ENCODE results near the gene CGN.

Gene CGN

GRCh38 chr1:151476083-151476482 is 35.1 kb upstream of the CGN start:
- DNase-seq (ENCODE audit: low read depth), result no peak
- TF ChIP-seq, protein P1, sequence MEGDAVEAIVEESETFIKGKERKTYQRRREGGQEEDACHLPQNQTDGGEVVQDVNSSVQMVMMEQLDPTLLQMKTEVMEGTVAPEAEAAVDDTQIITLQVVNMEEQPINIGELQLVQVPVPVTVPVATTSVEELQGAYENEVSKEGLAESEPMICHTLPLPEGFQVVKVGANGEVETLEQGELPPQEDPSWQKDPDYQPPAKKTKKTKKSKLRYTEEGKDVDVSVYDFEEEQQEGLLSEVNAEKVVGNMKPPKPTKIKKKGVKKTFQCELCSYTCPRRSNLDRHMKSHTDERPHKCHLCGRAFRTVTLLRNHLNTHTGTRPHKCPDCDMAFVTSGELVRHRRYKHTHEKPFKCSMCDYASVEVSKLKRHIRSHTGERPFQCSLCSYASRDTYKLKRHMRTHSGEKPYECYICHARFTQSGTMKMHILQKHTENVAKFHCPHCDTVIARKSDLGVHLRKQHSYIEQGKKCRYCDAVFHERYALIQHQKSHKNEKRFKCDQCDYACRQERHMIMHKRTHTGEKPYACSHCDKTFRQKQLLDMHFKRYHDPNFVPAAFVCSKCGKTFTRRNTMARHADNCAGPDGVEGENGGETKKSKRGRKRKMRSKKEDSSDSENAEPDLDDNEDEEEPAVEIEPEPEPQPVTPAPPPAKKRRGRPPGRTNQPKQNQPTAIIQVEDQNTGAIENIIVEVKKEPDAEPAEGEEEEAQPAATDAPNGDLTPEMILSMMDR (conservative IDR thresholded peaks at IDR 0.05; ENCODE audit: control insufficient read depth, insufficient read depth, low read depth, low read length), result no peak

DNA sequence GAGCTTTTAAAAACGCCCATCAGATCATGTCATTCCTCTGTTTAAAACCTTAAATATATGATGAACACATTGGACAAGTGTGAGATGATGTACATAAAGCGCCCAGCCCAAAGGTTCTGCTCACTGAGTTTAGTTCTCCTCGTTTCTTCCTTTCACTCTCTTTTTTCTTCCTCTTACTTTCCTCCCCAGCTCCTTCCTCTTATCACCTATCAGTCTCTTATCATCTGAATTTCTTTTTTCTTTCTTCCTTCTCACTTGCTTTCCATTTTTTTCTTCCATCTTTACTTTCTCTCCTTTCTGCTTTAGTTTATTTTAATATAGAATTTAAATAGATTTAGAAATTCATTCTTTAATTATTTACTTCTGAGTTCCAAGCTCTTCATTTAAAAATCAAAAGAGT is 34.1 kb upstream of the CGN start:
- TF ChIP-seq, protein P1 (conservative IDR thresholded peaks at IDR 0.05; ENCODE audit: control insufficient read depth, insufficient read depth, low read depth, low read length), result no peak
- H3K4me3 ChIP-seq (ENCODE audit: control insufficient read depth, low read depth, low read length), result no peak overlapping the region
- no peak for DNase-seq (ENCODE audit: low read depth)

More at GRCh38 chr1:151476083-151476482, 35.1 kb upstream of the CGN start:
- H3K4me3 ChIP-seq (ENCODE audit: control insufficient read depth, low read depth, low read length), result no peak overlapping the region

DNA sequence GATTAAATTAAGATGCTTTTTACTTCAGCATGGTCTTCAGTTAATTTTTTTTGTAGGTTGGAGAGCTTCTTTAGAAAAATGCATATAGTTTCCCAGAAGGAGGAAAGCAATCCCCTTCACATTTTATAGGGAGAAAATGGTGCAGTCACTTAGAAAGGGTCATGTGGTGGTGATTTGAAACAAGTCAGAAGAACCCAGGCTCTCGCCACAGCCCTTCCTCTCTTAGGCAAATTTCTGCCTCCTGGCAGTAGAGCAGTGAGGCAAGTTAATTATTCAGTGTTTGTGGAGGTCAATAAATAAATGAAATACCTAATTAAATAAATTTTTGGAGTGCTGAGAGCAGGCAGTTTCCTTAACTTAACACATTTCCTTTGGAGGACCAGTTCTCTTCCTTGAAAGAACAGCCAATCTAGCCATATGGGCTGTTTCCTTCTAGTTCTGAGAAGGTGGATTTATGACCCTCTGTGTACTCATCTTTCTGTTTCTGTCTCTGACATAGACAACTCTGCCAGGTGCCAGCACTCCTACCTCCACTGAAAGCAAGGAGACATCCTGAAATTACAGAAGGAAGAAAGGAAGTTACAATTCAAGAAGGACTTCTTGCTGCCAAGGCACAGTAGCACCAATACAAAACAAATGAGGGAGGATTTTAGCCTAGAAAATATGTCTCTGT is 32.9 kb upstream of the CGN start:
- TF ChIP-seq, protein P1 (conservative IDR thresholded peaks at IDR 0.05; ENCODE audit: control insufficient read depth, insufficient read depth, low read depth, low read length), result no peak
- DNase-seq (ENCODE audit: low read depth), result no peak
- H3K4me3 ChIP-seq (ENCODE audit: control insufficient read depth, low read depth, low read length), result no peak overlapping the region

DNA sequence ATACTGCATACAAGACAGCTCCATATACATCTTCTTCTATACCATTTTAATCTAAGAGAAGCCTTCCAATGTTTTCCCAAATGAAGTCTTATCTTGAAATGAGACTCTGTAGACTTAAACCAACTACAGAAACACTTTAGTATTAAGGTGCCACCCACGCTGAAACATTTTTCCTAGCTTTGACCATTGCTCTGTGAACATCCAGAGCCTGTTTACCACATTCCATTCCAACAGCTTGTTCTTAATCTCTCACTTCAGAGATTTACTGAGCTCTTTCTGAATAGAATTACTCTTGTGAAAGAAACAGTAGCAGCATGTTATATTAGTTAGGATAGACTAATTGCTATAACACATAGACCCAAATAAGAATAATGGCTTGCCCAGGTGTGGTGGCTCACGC is 32.3 kb upstream of the CGN start:
- no peak for DNase-seq (ENCODE audit: low read depth)
- H3K4me3 ChIP-seq (ENCODE audit: control insufficient read depth, low read depth, low read length), result no peak overlapping the region
- TF ChIP-seq, protein P1 (conservative IDR thresholded peaks at IDR 0.05; ENCODE audit: control insufficient read depth, insufficient read depth, low read depth, low read length), result no peak

- no peak for DNase-seq (ENCODE audit: low read depth)
- no peak overlapping the region for H3K4me3 ChIP-seq (ENCODE audit: control insufficient read depth, low read depth, low read length)
- TF ChIP-seq, protein P1 (conservative IDR thresholded peaks at IDR 0.05; ENCODE audit: control insufficient read depth, insufficient read depth, low read depth, low read length), result no peak
Observed at GRCh38 chr1:151479462-151479861, 31.7 kb upstream of the CGN start.

GRCh38 chr1:151482017-151482416 is 29.2 kb upstream of the CGN start:
- no peak overlapping the region for H3K4me3 ChIP-seq (ENCODE audit: control insufficient read depth, low read depth, low read length)
- no peak for DNase-seq (ENCODE audit: low read depth)
- TF ChIP-seq, protein P1 (conservative IDR thresholded peaks at IDR 0.05; ENCODE audit: control insufficient read depth, insufficient read depth, low read depth, low read length), result no peak
